Stimulated activated CD4-positive, alpha-beta T cell treated with anti-CD3 and anti-CD28 coated beads, Interleukin-12 subunit alpha, Interleukin-12 subunit beta, amount 100 ng/mL, for 24 hours (primary cell): Measurements from ENCODE around the gene TXNL4B.
A peak's percentile ranks its signal among the peaks of the same experiment; 100 is the strongest.
"Not testable (repeated sequence)": the region's sequence is repeated elsewhere in the genome, so short reads cannot be mapped to it uniquely, and the experiment has no call there.

Experiments used
- DNase-seq, 2 experiments: peaks; one replicate each; pipeline ENCODE4 v3.0.0-alpha.2; 2020; ENCODE audit warnings: low read depth in 2 of 2

The TXNL4B gene

GRCh38 chr16:72112452-72112792 is 19.0 kb upstream of the TXNL4B start:
- DNase-seq = no peak

GRCh38 chr16:72111657-72112451 is 18.4 kb upstream of the TXNL4B start:
- DNase-seq = no peak

- no peak for DNase-seq
These were observed 17.5 kb upstream of the TXNL4B start for GRCh38 chr16:72110662-72111615.

GRCh38 chr16:72109966-72110530 is 16.6 kb upstream of the TXNL4B start:
- no peak for DNase-seq

- no peak for DNase-seq
These were observed 15.9 kb upstream of the TXNL4B start for GRCh38 chr16:72109300-72109699.

GRCh38 chr16:72108353-72109102 is 15.1 kb upstream of the TXNL4B start:
- DNase-seq = no peak

- no peak for DNase-seq
These were observed 14.0 kb upstream of the TXNL4B start for GRCh38 chr16:72107371-72107770.

- DNase-seq = no peak
These were observed 12.6 kb upstream of the TXNL4B start for GRCh38 chr16:72105978-72106377.

- DNase-seq = no peak
These were observed 11.5 kb upstream of the TXNL4B start for GRCh38 chr16:72104905-72105304.

- DNase-seq = no peak
These were observed 7.8 kb upstream of the TXNL4B start for GRCh38 chr16:72101195-72101594.

- peak in 1 of 2 experiments; percentile 26 for DNase-seq
These were observed 6.0 kb upstream of the TXNL4B start for GRCh38 chr16:72099377-72099818.

GRCh38 chr16:72098936-72099335 is 5.5 kb upstream of the TXNL4B start:
- no peak for DNase-seq

GRCh38 chr16:72094266-72094610 is 818 bp upstream of the TXNL4B start:
- peak in 1 of 2 experiments; percentile 7 for DNase-seq

GRCh38 chr16:72092832-72093447 is 480 bp downstream of the TXNL4B start:
- DNase-seq = peak in 1 of 2 experiments; percentile 11

- DNase-seq = no peak
These were observed 2.2 kb downstream of the TXNL4B start for GRCh38 chr16:72091217-72091616.

- DNase-seq = no peak
These were observed 8.4 kb downstream of the TXNL4B start for GRCh38 chr16:72085002-72085401.

- no peak for DNase-seq
These were observed 9.0 kb downstream of the TXNL4B start for GRCh38 chr16:72084445-72084844.

- DNase-seq = no peak
These were observed 9.5 kb downstream of the TXNL4B start for GRCh38 chr16:72083778-72084404.

- DNase-seq = not testable (repeated sequence)
These were observed 16.3 kb downstream of the TXNL4B start for GRCh38 chr16:72076991-72077706.

GRCh38 chr16:72075067-72075466 is 18.4 kb downstream of the TXNL4B start:
- not testable (repeated sequence) for DNase-seq
